HT-29 (cell line): Measurements from ENCODE around the gene TOR1AIP2. TPM values are rescaled to one million over a fixed set of nuclear protein-coding genes. Genes with fewer than 3 reads are reported as not detected.

ENCODE experiments used
- DNase-seq: peaks from one replicate; pipeline ENCODE4 v3.0.0-alpha.2; 2015; ENCODE audit warnings: low spot score
- total RNA-seq: library from RNA; depleted of rRNA; stranded (reverse); fragments of >200 nt; shearing (Covaris generic); gene quantifications from 2 replicates; pipeline ENCODE4 v1.2.3, GENCODE V29; 2014; rRNA removed

Gene TOR1AIP2
- total RNA-seq, result 29.9 and 32.6 TPM in 2 replicates

DNA sequence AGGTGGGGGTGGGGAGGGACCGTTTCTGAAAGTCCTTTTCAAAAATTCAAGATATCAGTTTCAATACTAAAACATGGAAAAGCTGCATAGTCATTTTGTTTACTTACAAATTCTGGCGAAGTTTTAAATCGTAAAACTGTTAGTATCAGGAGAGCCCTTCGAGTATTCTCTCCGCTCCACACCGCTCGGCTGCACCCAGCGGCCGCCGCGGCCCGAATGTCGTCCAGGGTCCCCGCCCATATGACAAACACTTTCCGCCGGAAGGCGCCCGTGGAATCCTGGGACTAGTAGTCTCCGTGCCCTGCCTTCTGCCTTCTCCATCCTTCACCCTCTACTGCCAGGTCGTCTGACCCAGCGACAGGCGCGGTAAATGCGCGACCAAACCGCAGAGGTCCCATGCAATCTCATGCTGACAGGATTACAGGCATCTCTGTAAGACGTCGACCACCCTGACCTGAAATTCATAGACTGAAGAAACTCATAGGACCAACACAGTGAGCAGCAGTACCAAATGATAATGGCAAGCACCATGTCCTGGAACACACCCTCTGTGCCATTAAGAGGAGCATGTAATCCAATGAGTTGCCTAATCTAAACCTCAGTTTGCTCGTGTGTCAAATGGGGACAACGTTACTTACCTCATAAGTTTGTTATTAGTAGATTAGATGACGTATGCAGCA, at the start of gene TOR1AIP2:
Gene TOR1AIP2 (minus strand): TSS at position 218 of the 680 bp plus-strand sequence. CDS start 25,138 bp downstream, outside the sequence.
- DNase-seq, result peak; percentile 92

DNA sequence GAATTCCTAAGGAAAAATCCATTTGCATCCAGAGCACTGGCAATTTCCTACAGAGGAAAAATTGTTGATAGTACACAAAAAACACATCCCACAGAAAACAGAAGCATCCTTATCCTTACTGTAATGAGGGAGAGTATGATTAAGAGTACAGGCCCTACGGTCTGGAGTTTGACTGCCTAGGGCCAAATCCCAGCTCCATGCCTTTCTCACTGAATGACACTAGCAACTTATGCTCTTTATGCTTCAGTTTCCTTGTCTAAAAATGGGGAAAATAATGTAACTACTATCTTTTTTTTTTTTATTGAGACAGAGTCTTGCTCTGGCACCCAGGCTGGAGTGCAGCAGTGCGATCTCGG, 49.2 kb upstream of the TOR1AIP2 start:
- no peak for DNase-seq

DNA sequence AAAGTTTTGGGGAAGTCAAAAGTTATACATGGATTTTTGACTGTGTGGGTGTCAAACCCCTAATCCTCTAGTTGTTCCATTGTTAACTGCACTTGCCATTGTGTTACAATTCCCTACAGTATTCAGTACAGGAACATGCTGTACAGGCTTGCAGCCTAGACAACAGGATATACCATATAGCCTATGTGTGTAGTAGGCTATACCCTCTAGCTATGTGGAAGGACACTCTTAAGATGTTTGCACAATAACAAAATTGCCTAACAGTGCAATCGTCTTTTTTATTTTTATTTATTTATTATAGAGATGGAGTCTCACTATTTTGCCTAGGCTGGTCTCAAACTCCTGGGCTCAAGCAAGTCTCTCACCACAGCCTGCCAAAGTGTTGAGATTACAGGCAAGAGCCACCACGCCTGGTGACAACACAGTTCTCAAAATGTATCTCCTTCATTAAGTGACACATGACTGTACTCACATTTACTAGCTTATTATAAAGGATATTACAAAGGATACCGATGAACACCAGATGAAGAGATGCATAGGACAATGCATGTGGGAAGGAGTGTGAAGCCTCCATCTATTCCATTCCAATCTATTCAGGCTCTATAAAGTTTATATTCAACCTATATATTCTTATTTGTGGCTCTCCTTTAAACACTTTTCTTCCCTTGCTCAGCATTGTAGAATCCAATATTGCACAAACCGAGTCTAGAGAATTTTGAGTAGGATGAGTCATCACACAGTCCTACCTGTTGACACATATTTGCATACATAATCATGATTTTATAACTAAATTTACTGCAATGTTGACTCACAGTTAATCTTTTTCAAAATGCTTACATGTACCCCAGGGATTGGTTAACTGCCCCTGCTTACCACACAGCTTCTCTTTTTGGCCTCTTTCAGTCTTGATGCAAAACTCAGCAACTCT, 48.6 kb upstream of the TOR1AIP2 start:
- no peak for DNase-seq

DNA sequence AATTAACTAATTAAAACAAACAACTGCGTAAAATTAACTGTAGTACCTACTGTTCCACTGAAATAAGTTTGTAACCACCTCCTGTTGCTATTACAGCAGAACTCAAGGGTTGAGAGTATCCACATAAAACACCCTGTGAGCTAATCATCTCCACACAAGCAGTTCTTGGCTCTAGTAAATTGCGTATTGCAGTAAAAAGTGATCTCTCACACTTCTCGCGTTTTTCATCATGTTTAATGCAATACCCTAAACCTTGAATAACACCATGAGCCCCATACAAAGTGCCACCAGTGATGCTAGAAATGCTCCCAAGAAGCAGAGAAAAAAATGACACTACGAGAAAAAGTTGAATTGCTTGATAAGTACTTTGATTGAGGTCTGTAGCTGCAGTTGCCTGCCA, 47.7 kb upstream of the TOR1AIP2 start:
- DNase-seq, result no peak

DNA sequence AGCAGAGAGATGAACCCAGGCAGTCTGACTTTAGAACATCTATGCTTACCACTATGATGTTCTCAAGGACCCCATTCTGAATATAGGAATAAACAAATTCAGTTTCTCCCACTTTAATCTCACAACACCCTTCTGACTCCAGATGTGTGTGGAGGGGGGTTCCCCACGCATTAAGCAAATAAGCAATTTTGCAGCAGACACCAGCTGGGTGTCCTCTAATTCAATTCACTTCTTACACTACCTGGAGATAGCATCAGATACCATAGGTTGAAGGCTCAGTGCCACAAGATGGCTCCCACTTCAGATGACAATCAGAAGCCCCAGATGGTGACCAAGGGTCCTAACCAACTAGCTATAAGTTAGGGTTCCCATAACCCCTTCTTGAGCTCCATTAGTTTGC, 46.7 kb upstream of the TOR1AIP2 start:
- no peak for DNase-seq

DNA sequence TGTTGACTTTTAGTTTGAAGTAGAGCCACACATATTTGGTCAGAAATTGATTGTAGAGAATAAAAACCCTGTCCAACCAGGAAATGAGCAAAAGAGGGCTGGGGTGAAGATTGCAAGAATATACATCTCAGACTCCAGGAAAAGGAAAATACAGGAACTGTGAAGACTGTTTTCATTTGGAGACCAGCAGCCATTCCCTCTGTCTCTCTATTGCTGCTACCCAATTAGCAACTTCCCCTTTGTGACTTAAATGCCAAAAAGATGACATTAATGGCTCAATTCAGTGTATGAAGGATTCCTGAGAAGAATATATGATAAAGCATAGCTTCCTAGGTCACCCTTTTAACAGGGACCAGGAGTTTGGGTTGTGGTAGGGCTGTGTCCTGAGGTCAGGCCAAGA, 45.4 kb upstream of the TOR1AIP2 start:
- DNase-seq, result no peak

DNA sequence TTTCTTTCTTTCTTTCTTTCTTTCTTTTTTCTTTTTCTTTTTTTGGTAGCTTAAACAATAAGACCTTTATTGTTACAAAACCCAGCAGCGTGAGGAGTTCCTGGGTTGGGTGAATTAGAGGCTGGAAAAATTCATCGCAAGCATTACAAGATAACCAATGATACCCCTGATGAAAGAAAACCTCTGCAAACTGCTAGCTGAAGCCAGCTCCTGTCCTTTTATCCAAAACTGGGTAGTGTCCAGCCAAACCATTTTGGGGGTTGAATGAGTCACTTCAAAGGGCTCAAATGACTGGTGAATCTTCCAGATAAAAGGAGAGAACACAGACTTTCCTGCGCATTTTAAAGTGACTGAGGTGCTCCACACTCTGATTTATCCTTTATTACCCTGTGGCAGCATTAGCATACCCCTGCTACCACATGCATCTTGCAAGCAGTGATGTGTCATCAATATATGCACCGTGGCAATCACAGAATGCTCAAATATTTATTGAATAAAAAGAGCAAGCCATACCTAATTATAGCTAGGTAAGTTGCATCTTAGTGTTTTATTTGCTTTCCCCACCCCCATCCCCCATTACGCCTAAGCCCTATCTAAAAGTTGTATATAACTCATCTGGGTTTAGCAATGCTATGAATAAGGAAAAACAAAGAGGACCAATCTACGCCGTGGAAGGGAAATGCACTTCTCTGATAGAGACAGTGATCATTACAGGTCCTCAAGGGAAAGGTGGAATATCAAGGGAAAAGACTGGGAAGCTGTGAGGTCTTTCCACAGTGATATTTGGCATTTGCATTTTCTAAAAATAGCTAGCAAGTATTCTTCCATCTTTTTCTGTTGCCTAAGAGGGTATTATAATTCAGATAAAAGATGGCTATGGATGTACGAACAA, 44.6 kb upstream of the TOR1AIP2 start:
- DNase-seq, result no peak

DNA sequence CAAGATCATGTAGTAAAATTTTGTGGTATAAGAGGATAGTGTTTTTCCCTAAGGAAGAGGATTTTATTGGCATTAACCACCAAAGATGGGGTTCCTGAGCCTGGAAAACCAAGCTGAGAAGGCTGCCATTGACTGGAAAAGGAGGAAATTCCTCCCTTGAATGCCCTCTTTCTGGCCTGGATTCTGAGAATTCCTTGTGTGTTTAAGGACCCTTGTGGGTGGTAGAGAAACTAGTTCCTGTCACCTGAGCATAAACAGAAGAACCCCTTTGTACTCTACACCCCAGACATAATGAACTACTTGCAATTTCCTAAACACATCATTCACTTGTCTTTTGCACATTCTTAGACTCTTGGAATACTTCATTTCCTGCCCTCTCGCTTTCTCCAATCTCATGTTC, 43.9 kb upstream of the TOR1AIP2 start:
- no peak for DNase-seq

DNA sequence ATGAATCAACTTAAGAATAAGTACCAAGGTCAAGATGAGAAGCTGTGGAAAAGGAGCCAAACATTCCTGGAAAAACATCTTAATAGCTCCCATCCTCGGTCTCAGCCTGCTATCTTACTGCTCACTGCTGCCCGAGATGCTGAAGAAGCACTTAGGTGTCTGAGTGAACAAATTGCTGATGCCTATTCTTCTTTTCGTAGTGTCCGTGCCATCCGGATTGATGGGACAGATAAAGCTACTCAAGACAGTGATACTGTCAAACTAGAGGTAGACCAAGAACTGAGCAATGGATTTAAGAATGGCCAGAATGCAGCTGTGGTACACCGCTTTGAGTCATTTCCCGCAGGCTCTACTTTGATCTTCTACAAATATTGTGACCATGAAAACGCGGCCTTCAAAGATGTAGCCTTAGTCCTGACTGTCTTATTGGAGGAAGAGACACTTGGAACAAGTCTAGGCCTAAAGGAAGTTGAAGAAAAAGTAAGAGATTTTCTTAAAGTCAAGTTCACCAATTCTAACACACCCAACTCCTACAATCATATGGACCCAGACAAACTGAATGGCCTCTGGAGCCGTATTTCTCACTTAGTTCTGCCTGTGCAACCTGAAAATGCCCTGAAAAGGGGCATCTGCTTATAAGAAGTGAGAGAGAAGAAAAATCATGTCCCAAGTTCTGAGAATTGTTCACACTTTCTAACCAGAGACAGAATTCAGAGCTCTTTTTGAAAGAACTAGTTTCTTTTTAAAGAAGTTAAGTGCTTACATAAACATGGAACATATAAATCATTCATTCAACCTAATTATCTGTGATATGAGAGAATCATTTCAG, 40.2 kb upstream of the TOR1AIP2 start:
- DNase-seq, result no peak

DNA sequence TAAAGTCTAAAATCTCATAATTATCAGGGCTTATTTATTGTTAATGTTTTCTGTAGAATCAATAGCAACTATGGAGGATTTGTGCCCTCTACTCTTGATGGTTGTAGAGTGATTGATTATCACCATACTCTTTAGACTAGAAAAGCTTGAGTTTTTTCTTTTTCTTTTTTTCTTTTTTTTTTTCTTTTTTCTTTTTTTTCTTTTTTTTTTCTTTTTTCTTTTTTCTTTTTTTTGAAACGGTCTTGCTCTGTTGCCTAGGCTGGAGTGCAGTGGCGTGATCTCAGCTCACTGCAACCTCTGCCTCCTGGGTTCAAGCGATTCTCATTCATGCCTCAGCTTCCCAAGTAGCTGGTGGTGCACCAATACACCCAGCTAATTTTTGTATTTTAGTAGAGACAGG, 34.2 kb upstream of the TOR1AIP2 start:
- no peak for DNase-seq

DNA sequence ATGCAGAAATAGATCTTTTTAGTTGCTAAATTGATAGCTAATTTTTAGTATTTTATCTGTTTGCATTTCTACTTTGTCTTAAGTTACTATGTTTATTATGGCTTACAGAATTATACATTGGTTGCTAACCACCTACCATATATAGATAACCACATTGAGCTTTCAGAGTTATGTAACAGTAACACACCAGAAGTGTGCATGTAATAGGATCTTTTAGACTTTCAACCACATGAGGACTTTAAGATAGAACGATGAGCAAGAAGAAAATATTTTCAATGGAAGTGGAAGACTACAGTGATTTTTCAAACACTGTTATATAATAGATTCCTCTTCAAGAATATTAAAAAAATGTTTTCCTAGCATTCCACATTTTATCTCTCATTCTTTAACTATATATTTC, 33.3 kb upstream of the TOR1AIP2 start:
- DNase-seq, result no peak

DNA sequence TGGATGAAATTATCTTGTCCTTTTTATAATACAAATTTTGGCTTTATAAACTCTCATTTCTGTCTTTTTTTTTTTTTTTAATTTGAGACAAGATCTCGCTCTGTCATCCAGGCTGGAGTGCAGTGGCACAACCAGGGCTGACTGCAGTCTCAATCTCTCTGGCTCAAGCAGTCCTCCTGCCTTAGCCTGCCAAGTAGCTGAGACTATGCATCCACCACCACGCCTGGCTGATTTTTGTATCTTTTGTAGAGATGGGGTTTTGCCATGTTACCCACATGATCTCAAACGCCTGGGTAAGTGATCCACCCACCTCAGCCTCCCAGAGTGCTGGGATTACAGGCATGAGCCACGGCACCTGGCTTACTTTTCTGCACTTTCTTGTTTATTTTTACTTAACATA, 12.0 kb upstream of the TOR1AIP2 start:
- no peak for DNase-seq

DNA sequence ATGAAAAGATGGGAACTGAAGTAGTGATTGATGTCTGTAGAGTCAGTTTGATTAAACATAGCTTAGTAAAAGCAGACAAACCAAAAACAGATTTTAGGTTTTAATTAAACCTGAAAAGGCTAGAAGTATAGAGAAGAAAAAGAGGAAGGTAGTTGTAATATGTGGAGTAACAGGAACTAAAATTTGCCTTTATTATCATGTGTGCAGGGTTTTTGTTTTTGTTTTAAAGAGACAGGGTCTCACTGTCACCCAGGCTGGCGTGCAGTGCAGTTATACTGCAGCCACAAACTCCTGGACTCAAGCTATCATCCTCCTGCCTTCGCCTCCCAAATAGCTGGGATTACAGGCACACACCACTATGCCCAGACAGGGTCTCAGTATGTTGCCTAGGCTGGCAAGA, 10.5 kb upstream of the TOR1AIP2 start:
- DNase-seq, result no peak

DNA sequence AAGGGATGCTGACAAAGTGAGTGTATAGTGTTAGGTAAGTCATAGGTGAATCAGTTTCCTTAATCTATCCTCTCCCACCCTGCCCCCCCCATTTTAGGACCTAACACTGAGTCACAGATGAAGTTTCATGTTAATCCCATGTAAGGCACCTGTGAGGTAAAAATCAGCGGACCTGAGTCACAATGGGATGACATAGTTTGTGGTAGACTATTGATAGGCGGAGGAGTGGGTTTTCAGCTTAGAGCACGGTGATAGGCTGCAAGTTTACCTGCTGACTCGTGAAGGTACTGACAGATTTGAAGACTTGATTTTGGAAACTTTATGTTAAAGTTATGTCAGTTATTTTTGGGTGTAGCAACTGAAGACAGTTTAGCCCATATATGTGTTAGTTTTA, 6.1 kb upstream of the TOR1AIP2 start:
- peak; percentile 38 for DNase-seq

DNA sequence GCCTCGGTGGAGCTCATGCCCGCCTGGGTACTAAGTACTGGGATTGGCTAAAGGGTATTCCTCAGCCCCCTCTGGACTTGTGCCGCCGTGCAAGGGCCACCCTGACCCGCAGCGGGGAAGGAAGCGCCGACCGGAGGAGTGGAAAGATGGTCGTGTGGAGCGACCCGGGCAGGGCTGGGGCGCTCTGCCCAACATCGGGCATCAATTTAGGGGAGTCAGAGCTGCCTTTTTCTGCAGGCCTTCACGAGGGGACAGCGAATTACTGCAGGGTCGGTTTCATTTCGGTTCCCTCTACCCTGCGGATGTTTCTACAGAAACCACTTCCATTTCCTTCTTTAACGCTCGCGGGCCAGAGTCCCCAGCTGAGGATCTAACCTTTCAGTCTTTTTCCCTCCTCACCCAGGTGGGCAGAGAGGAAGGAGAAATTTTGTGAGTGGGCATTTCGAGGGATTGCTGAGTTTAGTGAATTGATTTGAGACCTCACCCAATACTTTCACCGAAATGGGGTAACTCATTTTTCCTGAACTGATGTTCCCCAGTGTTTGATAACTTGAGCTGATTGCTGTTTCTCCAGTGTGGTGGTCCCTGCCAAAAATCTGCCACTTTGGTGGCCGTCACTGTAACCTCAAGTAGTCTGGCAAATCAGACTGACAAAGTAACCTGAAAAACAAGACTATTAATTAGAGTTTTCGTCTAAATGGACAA, 5.6 kb upstream of the TOR1AIP2 start:
- DNase-seq, result peak; percentile 30

DNA sequence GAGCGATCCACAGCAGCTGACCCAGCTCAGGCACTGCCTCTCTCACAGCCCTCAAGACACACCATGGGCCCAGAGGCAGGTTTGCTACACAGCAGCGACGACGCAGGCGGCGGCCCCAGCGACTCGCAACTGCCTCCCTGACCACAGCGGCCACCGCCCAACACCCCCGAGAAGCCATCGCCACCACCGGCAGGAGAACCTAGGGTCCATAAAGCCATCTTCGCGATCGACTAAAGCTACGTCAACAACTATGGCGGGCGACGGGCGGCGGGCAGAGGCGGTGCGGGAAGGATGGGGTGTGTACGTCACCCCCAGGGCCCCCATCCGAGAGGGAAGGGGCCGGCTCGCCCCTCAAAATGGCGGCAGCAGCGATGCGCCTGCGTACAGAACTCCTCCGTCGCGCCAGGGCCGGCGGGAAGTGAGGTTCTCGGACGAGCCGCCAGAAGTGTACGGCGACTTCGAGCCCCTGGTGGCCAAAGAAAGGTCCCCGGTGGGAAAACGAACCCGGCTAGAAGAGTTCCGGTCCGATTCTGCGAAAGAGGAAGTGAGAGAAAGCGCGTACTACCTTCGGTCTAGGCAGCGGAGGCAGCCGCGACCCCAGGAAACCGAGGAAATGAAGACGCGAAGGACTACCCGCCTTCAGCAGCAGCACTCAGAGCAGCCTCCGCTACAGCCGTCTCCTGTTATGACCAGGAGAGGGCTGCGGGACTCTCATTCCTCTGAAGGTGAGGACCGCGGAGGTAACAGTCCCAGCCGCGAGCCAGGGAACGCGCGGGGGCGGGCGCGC, 4.8 kb upstream of the TOR1AIP2 start, which contains the start of gene TOR1AIP1:
Gene TOR1AIP1 (plus strand): TSS at position 33 of the 787 bp plus-strand sequence. CDS start 218 bp downstream, at position 251.
- peak; percentile 95 for DNase-seq

DNA sequence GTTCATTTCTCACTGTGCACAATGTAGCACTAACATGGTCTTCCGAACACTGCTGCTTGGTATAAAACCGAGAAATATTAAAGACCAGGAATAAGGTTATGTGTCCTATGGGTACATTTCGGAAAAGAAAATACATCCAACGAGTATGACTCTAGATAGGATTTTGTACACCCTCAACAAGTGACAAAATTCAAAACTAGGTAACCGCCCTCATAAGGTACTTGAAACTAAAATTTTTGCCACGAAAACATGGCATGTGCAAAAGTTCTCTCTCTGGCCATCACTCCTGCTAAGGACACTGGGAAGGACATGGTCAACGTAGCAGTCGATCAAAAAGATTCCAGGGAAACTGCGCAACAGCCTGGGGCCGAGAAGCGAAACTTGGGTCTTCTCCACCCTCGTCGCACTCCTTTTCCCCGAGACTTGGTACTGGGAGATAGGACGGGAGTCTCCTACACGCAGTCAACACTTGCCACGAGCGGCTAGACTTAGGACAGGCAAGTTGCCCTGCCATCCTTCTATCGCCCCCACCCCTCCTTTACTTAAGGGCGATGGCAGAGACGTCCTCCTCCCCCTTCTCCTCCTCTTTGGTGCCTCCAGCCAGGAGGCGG, 4.1 kb upstream of the TOR1AIP2 start:
- peak; percentile 82 for DNase-seq

DNA sequence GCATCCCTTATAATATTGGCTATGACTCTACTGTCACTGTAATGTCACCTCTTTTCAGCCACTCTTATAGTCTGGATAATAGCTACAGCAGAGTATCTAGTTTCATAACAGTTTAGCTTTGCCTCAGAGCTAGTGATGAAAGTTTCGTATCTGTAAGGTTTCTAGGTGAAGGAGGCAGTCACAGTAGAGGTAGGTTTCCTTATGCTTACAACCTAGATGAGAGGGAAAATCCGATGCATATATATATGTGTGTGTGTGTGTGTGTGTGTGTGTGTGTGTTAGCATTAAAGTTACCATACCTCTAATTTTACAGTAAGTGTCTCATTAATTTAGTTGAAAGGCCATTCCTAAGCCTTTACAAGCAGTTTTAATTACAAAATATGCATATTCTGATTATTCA, 2.2 kb upstream of the TOR1AIP2 start:
- no peak for DNase-seq

DNA sequence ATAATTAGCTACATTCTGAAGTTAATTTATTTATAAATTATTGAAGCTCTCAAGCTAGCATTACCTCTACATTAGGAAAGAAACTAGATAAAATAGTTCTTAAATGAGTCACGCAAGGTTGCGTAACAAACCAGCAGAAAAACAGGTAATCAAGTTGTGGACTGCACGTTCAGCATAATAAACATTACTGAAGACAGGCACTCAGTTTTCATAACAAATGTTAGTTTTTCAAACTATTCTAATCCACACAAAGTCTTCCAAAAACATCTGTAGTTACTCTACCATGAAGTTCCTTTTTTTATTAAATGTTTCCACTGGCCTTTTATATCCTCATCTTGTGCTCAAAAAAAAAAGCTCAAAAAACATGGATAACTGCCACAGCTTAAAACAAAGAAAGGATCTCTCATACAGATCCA, 1.3 kb downstream of the TOR1AIP2 start:
- peak; percentile 74 for DNase-seq
